Stimulated activated CD8-positive, alpha-beta memory T cell treated with anti-CD3 and anti-CD28 coated beads, Interleukin-7, amount 100 ng/mL, for 4 hours (primary cell): ENCODE data around the gene PROC.
"Not testable (repeated sequence)": the region's sequence is repeated elsewhere in the genome, so short reads cannot be mapped to it uniquely, and the experiment has no call there.

ENCODE experiments used
- DNase-seq, 2 donors: peaks; one replicate each; pipeline ENCODE4 v3.0.0-alpha.2; 2020; ENCODE audit warnings: low read depth in 2 of 2

Gene PROC

GRCh38 chr2:127427376-127428056, 9.3 kb downstream of the PROC start:
- no peak for DNase-seq

- no peak for DNase-seq
Observed at GRCh38 chr2:127428057-127428814, 10.0 kb downstream of the PROC start.

GRCh38 chr2:127428815-127429109, 10.5 kb downstream of the PROC start:
- no peak for DNase-seq

- no peak for DNase-seq
Observed at GRCh38 chr2:127429291-127429690, 11.1 kb downstream of the PROC start.

- DNase-seq: no peak
Observed at GRCh38 chr2:127429844-127430425, 11.7 kb downstream of the PROC start.

GRCh38 chr2:127431408-127432023, 13.3 kb downstream of the PROC start:
- no peak for DNase-seq

GRCh38 chr2:127434515-127434914, 16.3 kb downstream of the PROC start:
- DNase-seq: no peak

GRCh38 chr2:127437056-127437455, 18.8 kb downstream of the PROC start:
- DNase-seq: no peak

GRCh38 chr2:127437781-127438726, 19.8 kb downstream of the PROC start:
- DNase-seq: no peak

GRCh38 chr2:127439343-127439742, 21.1 kb downstream of the PROC start:
- DNase-seq: no peak

- DNase-seq: no peak
Observed at GRCh38 chr2:127448526-127448925, 30.3 kb downstream of the PROC start.

GRCh38 chr2:127449414-127449813, 31.2 kb downstream of the PROC start:
- DNase-seq: no peak

- DNase-seq: no peak
Observed at GRCh38 chr2:127449898-127450297, 31.7 kb downstream of the PROC start.

- no peak for DNase-seq
Observed at GRCh38 chr2:127451981-127452380, 33.8 kb downstream of the PROC start.

- DNase-seq: not testable (repeated sequence)
Observed at GRCh38 chr2:127452423-127452822, 34.2 kb downstream of the PROC start.

- DNase-seq: no peak
Observed at GRCh38 chr2:127453013-127453391, 34.8 kb downstream of the PROC start.

GRCh38 chr2:127453392-127454171, 35.4 kb downstream of the PROC start:
- DNase-seq: no peak

- DNase-seq: no peak
Observed at GRCh38 chr2:127454595-127455565, 36.7 kb downstream of the PROC start.
